K562 treated with DMSO at 1 percent for 48 hours (cell line): ENCODE results near the gene DDX5. TPM values are rescaled to one million over a fixed set of nuclear protein-coding genes. Genes with fewer than 3 reads are reported as not detected.

Experiments
- total RNA-seq: library from RNA; unstranded; fragments of 300-600 nt; gene quantifications from 2 replicates; pipeline ENCODE4 v1.2.3, GENCODE V29; 2022; ENCODE audit warnings: low replicate concordance; ENCODE audit errors: extremely low read depth

The DDX5 gene
- not detected in 2 replicates for total RNA-seq

DNA sequence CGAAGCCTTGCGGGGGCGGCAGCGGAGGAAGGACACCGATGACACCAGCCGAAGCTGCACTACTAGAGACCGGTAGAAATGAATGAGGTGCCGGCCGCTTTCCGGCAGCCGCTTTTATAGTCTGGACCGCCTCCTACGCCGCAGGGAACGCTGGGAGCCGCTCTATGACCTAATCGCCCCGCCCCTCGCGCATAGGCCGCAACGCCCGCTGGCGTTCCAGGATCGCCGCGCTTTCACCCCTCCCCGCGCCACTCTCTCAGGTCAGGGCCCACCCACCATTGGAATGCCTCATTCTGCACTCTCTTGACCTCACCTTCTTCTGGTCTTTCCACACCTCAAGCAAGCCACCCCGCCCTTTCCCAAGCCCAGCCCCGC, at the start of gene DDX5:
TSS of gene DDX5 (minus strand) at position 89 of the 375 bp plus-strand sequence. CDS start 170 bp downstream, outside the sequence.

DNA sequence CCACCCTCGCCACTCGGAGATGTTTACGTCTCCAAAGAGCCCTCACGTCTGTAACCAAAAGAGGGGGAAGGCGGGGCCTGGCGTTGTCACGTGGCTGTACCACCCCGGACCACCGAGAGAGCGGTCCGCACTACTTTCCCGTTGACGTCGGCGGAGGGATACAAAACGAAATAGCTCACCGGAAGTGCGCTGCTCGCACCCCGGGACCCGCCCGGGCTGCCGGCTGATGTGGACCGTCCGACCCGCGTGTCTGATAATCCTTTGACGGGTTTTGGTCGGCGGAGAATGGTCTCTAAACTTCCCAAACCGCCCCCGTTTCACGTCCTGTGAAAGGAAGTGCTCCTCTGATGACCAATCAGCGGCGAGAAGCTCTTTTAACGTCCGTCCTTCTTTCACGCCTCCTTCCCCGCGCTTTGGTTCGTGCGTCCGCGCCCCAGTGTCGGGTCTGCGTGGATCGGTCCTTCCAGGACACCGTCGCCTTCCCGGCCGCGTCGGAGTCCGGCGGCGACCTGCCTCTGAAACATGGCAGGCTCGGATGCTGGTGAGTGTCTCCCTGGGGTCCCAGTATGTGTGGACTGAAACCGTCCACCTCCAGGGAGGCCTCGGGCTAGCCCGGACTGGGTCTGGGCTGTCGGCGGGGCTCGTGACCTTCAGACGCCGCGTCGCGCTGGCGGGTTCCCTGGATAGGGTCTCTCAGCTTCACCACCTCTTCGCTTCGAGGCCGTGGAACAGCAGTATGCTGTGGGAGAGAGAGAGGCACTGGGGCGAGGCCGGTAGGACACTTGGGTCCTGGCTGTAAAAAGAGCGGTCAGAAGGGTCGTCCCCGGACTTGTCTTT, 705 bp upstream of the DDX5 start, which contains the start of gene CEP95:
TSS of gene CEP95 (plus strand) at position 402 of the 837 bp plus-strand sequence. CDS start at position 523, 121 bp downstream.

DNA sequence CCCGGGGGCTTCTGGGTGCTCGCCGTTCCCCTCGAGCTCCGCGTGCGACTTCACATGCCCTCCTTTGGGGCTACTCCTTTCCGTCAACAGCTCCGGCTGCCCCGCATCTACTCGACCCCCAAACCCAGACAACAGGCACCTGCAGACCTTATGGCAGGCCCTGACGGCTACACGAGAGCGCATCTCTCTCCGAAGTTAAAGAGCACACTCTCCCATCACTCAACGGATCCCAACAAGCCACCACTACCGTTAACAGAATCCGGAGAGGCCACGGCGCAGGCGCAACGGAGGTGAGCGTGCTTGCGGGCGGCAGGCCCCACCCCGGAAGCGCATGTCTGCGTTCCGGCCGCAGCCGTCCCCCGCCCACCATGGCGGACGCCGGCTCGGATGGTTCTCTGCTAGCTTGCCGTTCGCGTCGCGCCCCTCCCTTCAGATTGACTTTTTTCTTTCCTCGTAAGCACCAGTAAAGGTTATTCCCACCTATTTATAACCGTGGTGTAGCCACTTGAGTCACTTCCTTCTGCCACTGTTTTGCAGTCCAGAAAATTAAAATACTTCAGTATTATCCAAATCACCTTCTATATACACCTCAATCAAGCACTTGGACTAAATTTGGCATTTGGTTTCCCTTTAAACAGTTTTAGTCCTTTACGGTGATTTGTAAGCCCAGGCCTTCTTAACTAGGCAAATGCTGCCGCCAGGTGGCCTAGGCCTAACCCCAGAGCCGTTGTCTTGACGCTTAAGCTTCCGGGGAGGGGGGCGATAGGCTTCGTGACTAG, 9.1 kb downstream of the DDX5 start, which contains the start of gene POLG2:
TSS of gene POLG2 (minus strand) at position 269 of the 779 bp plus-strand sequence. CDS start at position 183, 86 bp downstream.

DNA sequence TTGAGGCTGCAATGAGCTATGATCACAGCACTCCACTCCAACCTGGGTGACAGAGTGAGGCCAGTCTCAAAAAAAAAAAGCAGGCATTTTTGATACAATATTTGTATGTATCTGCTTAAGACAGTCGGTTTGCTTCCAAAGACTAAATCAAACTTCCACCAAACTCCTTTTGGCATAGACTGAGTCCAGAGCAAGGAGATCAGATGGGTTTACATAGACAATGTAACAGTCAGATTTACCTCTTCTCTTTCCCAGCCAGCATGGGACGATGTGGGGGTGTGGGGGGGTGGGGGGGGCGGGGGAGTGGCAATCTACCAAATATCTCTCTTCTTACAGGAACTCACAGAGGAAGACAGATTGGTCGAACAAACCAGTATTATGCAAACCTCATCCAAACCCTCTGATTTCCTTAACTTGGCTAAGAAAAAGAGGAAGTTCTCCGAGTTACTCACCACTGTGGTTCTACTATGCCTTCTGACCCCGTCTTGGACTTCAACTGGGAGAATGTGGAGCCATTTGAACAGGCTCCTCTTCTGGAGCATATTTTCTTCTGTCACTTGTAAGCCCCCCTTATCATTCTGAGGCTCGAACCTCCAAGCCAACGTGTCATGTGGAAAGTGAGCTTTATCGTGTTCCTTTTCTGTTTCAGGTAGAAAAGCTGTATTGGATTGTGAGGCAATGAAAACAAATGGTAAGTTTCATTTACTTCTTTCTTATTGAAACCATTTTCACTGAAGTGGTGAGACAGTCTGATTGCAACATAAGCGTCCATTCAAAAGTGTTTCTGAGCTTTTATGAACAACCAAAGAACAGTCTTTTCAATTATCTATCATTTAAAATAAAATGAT, 57.2 kb downstream of the DDX5 start, which contains the start of gene MILR1:
TSS of gene MILR1 (plus strand) at position 451 of the 848 bp plus-strand sequence. CDS start at position 505, 54 bp downstream.

Other genes with a start within 250 kb of the DDX5 start
- not detected in 2 replicates for gene TEX2, start 243.0 kb downstream of the DDX5 start, total RNA-seq
- gene PECAM1, start 115.4 kb downstream of the DDX5 start, total RNA-seq, result not detected in 2 replicates
- gene MILR1, start 57.2 kb downstream of the DDX5 start, total RNA-seq, result not detected in 2 replicates
- gene POLG2, start 9.2 kb downstream of the DDX5 start, total RNA-seq, result not detected in 2 replicates
- gene CEP95, start 688 bp upstream of the DDX5 start, total RNA-seq, result not detected in 2 replicates
- not detected in 2 replicates for gene SMURF2, start 156.0 kb upstream of the DDX5 start, total RNA-seq